OCI-M2 (cell line): ENCODE measurements around the gene DPP6.

ENCODE experiments used
- DNase-seq: peaks from one replicate; lab custom pipeline; 2025; ENCODE audit not compliant: unreplicated experiment; lab: John Stamatoyannopoulos, UW

DPP6 gene

DNA sequence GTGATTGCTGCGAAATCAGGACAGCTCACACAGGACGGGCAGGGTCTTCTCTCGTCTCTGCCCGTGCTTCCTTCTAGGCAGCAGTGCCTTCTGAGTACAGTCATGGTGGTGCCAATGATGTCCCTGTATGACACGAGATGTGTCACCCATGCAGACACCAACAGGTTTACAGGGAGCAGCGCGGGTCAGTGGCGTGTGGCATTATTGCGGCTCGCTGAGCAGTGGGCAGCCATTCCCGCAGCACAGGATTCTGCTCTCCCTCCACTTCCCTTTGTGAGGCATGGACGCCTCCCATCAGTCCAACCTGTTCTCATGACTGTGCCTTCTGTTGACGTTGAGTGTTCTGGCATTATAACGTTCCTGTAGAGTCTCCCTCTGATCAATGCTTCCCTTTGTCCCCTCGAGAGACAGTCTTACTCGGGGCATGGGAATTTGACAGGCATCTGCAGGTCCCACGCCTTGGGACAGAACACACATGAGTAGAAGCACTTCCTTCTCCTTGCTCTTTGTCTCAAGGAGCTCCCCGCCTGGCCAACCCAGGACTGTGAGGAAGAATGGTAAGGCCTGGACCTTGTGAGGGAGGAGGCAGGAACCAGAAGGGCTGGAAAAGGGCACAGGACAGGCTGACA lies 731.2 kb downstream of the DPP6 start:
- no peak for DNase-seq

DNA sequence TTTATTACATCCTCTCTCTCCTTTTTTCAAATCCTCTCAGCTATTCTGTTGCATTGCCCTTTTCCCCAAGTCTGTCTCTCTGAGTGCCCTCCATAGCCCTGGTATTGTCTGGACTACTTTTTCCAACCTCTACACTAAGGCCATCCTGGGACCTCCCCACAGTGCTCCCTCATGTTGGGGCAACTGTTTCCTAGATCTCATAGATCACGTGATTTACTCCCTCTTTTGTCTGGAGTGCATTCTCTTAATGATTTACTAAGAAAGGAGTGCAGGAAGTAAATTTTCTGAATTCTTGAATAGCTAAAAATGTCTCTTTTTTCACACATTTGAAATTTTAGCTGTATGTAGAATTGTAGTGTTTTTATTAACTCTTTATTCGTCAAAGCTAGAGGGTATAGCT lies 733.7 kb downstream of the DPP6 start:
- no peak for DNase-seq

DNA sequence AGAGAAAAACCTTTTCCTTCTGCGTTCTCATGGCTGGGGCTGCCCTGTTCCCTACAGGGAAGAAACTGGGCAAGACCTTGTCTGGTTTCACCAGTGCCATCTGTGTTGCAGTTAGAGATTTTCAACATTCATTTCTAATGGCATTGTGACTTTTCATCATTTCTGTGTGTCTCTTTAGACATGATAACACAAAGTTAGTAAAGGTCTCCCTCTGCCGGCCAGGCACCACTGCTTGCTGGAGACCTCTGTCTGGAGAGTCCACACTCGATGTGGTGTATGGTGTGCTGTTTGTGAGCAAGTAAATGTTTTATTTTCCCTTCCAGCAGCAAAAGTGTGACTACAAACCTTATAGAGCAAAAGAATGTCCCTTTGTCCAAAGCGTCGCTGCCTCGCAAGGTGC lies 737.2 kb downstream of the DPP6 start:
- DNase-seq = no peak

DNA sequence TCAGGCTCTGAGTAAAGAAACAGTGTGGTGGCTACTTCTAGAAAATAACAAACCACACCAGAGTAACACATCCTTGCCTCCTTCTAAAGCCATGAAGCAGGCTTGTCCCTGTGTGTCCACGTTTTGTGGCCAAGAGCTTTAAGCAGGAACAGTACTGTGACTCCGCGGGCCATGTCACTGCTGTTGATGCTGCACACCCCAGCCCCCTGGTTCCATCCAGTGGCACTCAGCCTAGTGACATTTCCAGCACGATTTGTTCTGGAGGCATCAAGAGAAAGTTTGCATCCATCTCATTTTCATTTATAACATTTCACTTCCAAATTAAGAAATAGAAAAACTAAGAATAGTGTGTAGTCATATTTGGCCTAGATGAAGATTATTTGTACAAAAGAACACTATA lies 739.4 kb downstream of the DPP6 start:
- DNase-seq = no peak

DNA sequence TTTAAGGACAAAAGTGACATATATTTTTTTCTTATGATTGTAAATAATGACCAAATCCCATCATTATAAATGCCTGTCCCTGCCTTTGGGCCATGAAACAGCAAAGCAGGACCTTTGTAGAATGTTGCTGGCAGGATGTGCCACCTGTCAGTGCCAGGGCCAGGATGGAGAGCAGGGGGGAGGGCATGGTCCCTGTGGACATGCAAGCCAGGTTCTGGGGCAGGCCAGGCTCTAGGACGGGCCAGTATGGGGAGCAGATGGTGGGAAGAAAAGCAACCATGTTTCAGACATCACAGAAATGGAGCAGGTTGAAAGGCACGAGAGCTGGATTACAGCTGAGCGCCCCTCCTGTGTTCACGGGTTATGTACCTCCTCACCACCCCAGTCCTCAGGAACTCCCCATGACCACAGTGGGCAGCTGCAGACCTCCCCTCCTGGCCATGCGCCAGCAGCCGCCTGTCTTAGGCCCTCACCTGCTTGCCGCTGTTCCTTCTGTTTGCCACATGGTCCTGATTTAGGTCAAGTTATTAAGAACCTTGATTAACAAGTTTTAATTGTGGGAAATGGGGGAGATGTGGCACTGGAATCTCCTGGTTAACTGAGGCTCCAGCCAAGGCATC lies 740.3 kb downstream of the DPP6 start:
- no peak for DNase-seq

DNA sequence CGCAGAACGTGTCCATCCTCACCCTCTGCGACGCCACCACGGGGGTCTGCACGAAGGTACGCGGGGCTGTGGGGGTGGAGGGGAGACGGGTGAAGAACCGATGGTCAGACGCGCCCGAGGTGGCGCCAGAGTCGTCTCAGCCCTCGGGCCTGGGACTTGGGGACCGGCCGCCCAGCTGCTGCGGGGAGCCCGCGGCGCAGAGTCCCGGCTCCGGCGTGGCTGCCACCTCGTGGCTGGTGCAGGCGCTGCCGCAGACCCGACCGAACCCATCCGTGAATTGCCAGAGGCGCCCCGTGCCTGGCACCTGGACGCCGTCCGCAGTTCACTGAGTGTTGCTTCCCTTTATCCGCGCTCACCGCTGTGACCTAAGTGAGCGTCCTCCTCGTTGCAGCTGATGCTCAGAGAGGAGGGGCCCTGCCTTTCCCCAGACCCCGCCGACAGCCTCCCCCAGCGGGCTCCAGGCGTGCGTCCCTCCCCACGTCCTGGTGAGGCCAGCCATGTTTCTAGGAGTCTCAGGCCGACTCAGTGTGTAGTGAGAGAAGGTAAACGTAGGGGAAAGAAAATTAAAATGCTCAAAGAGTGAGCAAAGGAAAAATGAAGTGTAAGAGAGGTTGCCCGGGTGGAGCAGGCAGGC lies 742.1 kb downstream of the DPP6 start:
- no peak for DNase-seq

DNA sequence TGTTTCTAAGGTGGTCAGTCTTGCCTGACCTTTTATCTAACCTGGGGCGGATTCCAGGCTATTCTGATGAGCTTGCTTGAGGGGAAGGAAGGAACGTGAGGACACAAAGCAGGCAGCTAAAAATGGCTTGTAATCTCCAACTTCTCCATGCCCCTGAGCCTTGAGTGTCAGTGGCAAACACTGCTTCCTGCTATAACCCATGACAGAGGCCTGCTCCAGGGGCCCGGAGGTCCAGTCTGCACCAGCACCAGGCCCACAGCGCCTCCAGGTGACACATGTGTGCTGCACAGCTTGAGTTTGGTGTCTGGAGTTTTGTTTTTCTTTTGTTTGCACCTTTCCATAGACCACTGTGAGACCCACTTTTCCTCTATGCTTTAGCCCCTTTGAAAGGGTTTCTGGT lies 742.8 kb downstream of the DPP6 start:
- DNase-seq = no peak

DNA sequence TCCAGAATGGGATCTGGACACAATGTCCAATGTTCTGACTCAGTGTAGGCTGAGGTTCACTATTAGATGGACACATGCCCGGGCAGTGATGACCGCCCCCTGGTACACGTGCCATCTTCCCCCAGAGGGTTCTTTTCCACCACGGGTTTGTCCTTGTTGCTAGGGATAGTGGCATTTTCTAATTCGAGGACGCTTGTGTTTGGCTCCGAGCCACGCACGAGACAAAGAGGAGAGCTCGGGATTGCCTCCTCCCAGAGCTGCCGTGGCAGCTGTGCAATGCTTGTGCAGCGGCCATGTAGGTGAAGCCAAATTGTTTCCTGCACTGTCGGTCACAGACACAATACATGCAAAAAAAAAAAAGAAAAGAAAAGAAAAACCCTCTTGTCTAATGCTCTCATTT lies 743.2 kb downstream of the DPP6 start:
- DNase-seq = no peak

DNA sequence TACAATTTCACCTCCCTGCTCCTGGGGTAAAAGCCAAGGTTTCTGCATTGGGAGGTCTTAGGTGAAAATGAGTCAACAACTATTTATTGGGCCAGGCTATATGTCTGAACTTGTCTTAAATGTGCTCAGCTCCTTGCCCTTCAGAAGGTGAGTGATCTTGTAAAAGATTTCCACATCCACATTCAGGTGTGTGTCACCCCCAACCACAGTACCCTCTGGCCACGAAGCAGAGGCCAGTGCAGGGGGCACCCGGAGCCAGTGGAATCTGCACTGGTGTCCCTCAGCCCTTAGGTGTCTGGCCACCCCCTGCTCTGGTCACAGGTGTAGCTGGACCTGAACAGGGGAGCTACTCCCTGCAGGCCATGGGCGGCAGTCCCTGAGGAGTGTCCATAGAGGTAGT lies 752.3 kb downstream of the DPP6 start:
- DNase-seq = no peak

DNA sequence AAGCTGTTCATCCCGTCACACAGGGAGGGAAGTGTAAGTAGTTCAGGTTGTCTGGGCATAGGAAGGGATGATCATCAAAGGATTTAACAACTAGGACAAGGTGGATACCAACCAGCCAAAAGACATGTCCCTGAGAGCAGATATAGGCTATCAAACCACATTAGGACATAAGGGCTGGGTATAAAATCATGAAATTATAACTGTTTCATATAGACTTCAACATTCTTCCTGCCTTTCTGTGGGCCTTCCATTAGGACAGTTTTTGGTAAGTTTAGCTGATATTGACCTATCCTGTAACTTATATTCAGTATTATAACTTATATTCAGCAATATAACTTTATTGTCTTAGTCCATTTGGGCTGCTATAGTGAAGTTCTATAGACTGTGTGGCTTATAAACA lies 759.8 kb downstream of the DPP6 start:
- no peak for DNase-seq

DNA sequence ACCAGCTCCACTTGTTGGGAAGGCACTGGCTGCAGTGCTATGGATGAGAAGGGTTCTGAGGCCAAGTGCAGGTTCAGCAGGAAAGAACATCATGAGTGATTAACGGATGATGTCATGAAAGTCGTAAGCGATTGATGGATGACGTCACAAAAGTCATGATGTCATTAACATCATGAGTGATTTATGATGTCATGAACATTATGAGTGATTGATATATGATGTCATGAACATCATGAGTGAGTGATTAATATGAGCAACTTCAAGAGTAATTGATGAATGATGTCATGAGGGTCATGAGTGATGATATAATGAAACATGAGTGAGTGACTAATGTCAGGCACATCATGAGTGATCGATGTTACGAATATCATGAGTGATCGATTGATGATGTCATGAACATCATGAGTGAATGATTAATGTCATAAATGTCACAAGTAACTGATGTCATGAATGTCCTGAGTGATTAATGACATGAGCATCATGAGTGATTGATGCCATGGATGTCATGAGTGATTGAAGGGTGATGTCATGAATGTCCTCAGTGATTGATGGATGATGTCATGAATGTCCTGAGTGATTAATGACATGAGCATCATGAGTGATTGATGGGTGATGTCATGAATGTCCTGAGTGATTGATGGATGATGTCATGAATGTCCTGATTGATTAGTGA lies 765.2 kb downstream of the DPP6 start:
- no peak for DNase-seq

DNA sequence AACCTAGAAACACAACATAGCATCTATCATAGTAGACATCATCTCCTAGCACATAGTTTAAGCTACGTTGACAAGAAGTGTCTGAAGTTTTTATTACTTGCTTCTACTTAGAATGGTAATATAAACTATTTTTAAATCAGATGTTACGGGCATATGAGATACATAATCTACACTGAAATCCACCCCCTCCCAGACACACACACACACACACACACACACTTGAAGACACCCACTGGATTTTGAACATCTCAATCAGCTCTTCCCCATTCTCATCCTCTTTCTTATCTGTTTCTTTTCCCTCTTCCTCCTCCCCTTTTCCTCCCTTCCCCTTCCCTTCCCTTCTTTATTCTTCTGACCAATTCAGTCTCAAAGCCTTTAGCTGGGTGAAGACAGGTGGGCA lies 774.8 kb downstream of the DPP6 start:
- no peak for DNase-seq

DNA sequence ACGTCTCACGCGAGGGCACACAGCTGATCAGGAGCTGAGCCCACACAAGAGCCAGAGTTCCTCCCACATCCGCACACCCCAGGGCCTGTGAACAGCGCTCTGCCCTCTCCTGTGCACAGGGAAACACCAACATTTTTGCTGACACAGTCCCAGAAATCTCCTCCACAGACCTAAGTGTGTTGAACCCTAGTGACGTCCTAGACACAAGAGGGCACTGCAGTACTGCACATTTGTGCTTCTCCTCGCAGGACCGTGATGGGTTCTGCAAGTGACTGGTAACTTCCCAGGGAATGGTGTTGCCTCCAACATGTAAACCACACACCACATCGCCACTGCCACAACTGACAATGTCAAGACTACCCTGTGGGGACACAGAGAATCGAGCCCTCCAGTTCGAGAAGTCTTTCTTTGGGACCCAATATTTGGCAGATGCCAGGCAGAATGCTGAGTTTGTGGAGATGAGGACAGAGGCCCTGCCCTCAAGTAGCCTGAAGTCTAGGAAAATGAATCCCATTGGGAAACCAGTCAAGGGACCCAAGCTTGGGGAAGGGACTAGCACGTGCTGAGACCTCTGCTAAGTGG lies 780.5 kb downstream of the DPP6 start:
- no peak for DNase-seq

DNA sequence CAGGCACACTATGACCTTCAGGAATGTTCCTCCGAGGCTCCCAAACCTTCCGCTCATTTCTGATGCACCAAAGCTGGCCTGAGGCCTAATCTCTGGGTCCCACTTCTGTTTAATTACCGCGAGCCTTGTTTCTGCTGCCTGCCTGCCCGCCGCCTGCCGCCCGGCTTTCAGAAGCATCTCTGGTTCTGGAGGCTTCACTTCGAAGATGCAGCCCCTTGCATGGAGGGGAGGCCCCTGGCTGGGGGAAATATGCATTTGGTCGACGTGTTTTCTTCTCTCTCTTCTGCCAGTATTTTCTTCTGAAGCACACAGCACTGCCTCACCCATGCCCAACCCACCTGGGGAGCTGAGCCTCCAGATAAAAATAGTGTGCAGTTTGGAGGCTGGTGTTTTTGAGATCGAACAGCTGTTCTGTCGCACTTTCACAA lies 783.8 kb downstream of the DPP6 start:
- DNase-seq = no peak

DNA sequence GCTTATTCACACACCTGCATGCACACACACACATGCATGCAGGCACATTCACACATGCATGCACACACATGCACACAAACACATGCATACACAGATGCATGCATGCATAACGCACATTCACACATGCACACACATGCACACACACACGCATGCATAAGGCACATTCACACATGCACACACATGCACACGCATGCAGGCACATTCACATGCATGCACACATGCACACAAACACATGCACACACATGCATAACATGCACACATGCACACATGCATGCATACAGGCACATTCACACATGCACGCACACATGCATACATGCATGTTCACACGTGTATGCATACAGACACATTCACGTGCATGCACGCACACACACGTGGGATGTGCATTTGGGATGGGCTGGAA lies 784.9 kb downstream of the DPP6 start:
- no peak for DNase-seq

DNA sequence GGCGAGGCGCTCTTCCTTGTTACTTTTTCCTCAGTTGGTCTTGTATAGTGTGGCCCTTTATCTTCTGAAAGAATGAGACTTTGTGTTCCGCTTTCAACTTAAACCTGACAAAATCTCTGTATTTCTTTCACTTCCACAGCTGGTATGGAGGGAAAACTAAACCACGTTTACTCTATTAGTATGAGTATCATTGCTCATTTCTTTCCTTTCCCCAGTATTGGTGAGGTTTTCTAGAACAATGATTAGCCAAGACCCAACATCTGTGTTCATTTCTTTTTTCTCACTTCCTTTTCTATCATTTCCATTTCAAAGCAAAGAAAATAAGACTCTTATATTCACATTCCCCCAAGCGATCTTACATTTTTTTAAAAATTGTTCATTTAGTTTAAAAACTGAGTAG lies 785.4 kb downstream of the DPP6 start:
- no peak for DNase-seq

DNA sequence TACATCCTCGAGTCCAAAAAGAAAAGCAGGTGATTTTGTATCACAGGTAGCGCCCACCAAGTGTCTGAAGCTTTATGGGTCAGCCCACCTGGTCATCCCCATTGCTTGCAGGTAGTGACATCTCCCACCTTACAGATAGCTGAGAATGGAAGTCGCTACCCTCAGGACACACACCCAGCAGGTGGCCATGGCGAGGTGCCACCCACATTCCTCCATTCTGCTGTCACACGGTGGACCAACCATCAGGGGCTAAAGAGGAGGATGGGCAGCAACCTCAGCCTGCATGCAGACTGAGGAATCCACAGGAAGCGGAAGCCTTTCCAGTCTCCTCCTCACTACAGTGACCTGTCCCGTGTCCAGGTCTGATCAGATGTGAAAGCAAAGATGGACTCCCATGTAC lies 787.9 kb downstream of the DPP6 start:
- no peak for DNase-seq

DNA sequence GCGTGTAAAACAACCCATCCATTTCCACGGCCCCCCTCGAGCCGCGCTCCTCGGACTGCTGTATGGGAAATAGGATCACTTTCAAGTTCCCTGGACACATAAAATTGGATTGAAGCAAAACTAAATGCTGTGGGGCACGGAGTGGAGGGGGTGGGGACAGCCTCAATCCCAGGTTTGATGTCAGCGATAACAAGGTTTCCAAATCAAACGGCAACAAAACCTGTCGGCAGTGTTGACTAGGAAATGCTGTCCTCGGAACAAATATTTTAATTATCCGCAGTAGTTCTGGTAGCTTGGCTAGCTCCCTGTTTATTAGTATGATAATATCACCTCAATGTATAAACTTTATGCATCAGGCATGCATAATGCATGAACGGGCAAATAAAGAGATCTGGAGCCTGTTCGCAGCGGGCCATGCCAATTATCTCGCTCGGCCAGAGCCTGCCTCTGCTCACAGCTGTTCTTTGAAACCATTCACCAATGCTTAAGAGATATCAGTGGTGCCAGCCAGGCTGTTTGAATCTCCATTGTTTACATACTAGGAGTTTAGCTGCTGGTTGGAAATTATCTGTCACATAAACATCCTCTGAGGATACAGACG lies 789.6 kb downstream of the DPP6 start:
- no peak for DNase-seq

DNA sequence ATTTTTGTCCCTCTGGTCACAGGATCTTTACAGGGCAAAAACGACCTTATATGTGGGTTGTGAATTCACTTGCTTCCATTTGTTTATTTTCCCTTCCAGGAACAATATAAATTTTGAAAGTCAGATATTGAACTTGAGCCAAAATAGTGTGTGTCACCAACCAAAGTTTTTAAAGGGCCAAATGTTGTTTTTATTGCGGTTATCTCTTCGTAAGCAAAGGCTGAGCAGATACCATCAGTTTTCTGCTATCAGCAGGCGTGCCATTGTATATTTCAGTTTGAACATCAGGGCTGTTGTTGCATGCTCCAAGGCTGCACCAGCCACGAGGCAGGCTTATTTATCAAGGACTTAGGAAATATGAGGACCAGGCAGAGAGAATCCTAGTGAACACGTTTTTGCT lies 790.4 kb downstream of the DPP6 start:
- no peak for DNase-seq

DNA sequence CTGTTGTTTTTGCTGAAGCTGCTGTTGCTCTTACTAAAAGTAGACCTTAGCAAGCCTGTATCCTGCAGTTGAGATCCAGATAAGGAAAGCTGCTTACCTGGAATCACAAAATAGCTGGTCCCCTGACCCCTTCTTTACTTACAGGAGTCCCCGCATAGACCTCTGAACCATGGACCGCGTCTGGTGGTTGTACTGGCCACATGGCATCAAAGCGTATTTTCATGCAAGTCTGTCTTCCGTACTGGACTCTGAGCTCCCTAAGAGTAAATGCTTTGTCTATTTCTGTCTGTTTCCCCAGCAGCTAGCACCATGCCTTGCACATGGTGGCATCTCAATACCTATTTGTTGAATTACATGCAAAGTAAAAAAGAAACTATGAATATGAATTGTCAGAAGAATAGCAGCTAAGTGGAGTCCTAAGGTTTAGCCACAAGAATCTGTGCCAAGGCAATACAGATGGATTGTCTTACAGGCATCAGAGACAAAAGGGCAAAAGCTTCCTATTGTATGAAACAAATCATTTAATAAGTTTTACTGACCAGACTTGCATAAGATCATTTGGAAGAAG lies 791.6 kb downstream of the DPP6 start:
- DNase-seq = no peak

DNA sequence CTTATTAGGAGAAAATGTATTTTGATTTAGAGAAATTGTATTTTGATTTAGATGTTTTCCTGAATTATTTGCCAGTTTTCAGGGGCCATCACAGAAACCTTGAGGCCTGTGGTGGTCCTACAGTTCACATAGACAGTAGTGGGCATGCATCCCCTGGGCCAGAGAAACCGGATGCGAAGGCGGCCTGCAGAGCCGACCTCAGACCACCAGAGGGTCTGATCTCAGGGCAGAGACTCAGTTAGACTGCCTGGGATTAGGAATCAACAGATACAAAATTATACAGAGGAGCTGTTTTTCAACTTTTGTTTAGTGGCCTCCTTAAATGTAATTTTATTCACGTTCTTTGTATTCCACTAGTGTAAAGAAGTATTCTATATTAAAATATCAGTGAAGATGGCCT lies 792.3 kb downstream of the DPP6 start:
- DNase-seq = no peak
